Activated gamma-delta T cell (primary cell): ENCODE data around the gene APBB3.

Experiments
- DNase-seq: peaks from one replicate; lab custom pipeline; 2025; lab: John Stamatoyannopoulos, UW

The APBB3 gene

DNA sequence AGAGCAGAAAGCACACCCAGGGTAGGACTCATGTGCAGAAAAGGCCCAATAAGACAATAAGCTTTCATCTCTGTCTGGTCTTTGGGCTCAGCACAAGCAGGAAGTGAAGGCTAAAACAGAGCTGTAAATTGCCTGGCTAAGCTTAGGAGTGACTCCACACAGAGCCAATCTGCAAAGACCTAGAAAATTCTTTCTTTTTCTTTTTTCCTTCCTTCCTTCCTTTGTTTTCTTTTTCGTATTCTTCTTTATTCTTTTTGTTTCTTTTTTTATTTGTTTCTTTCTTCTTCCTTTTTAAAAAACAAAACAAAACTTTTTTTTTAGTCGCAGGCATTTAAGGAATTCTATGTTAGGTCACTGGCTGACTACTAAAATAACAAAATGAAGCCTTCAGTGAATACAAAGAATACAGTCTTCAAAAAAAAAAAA lies 12.4 kb upstream of the APBB3 start:
- DNase-seq: no peak

DNA sequence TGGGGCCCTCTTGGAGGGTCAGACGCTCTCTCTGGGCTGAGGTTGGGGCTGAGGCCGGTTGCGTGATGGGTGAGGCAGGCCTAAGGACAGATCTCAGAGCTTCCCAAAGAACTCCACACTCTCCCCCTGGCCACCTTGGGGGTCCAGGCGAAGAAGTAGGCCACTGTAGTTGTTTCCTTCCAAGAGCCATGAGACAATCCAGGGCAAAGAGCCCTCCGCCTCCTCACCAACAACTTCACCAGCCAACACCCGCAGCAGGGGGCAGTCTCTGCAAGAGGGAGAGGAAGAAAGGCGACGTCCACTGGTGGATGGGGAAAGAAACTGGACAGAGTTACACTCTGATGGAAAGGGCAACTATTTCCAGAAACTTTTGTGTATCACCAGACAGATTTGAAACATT lies 10.9 kb upstream of the APBB3 start:
- no peak for DNase-seq

GRCh38 chr5:140574165-140574564 lies 9.8 kb upstream of the APBB3 start:
- DNase-seq: no peak

GRCh38 chr5:140573683-140574082 lies 9.3 kb upstream of the APBB3 start:
- DNase-seq: no peak

GRCh38 chr5:140571105-140571504 lies 6.7 kb upstream of the APBB3 start:
- DNase-seq: no peak

- no peak for DNase-seq
These were observed 6.1 kb upstream of the APBB3 start for GRCh38 chr5:140570488-140570887.

GRCh38 chr5:140570058-140570457 lies 5.7 kb upstream of the APBB3 start:
- no peak for DNase-seq

DNA sequence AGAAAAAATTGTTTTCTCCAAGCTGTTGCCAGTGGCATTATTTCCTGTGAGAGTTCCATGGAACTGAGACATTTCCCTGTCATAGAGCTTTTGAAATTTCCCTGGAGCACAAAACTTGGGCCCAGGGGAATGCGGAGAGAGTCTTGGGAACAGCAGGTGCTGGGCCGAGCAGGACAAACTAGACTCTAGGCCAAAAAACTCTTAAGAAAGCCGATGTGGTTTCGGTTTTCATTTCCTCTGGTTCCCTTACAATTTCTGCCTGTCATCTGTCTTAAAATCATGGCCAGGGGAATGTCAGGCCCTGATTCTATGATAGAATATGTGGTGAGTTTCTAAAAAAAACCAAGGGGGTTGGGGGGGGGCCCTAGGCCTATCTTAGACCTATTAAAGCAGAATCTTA lies 4.8 kb upstream of the APBB3 start:
- no peak for DNase-seq

GRCh38 chr5:140568443-140569063 lies 4.2 kb upstream of the APBB3 start:
- no peak for DNase-seq

DNA sequence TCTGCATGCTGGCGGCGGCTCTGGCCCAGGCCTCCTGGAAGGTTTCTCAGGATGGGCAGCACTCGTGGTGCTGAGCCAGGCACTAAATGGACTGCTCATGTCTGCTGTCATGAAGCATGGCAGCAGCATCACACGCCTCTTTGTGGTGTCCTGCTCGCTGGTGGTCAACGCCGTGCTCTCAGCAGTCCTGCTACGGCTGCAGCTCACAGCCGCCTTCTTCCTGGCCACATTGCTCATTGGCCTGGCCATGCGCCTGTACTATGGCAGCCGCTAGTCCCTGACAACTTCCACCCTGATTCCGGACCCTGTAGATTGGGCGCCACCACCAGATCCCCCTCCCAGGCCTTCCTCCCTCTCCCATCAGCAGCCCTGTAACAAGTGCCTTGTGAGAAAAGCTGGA lies 3.5 kb upstream of the APBB3 start:
- no peak for DNase-seq

DNA sequence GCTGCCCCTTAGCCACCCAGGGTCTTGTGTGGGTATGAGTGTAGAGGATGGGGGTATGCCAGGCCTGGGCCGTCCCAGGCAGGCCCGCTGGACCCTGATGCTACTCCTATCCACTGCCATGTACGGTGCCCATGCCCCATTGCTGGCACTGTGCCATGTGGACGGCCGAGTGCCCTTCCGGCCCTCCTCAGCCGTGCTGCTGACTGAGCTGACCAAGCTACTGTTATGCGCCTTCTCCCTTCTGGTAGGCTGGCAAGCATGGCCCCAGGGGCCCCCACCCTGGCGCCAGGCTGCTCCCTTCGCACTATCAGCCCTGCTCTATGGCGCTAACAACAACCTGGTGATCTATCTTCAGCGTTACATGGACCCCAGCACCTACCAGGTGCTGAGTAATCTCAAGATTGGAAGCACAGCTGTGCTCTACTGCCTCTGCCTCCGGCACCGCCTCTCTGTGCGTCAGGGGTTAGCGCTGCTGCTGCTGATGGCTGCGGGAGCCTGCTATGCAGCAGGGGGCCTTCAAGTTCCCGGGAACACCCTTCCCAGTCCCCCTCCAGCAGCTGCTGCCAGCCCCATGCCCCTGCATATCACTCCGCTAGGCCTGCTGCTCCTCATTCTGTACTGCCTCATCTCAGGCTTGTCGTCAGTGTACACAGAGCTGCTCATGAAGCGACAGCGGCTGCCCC lies 2.9 kb upstream of the APBB3 start:
- no peak for DNase-seq

GRCh38 chr5:140566665-140567064 lies 2.3 kb upstream of the APBB3 start:
- no peak for DNase-seq

DNA sequence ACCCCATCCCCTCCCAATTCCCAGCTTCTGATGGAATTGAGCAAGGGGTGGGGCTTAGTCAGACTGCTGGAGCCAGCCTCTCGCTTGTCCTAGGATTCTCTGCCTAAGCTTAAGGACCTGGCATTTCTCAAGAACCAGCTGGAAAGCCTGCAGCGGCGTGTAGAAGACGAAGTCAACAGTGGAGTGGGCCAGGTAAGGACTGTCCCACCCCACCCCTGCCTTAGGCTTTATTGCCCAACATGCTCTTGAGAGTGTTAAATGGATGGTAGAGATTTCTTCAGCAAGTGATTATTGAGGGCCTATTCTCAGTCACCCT lies 1.3 kb upstream of the APBB3 start:
- DNase-seq: no peak

- no peak for DNase-seq
These were observed 804 bp upstream of the APBB3 start for GRCh38 chr5:140565024-140565779.

- DNase-seq: no peak
These were observed 802 bp downstream of the APBB3 start for GRCh38 chr5:140563596-140563995.

DNA sequence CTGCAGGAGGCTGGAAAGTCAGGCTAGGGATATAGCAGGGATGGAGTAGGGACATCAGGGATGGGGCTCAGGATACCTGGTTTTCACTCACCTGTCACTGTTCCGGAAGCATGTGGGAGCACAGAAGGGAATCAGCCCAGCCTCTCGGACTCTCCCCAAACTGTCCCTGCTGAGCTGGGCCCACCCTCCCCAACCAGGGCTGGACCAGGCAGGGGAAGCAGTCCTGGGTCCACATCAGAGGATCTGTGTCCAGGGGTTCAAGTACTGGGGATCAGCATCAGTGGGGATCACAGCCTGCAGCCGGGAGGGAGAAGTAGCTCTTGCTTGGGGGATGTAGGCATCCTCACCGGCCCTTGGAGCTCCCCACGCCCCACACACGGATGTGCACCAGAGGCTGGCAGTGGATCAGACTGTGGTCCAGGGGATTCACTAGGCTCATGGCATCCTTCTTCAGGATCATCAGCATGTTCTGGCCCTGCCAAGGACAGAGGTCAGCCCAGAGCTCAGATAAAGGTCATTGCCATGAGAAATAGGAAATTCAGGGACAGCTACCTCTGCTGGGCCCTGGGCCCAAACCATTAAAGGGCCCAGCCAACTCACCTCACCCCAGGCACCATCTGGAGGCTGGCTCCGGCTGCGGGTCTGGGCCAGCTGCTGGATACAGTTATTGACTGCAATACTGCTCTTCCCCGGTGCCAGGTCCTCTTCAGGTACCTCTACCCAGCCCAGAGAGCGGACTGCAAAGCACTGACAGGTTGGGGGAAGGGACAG lies 2.5 kb downstream of the APBB3 start:
- DNase-seq: no peak

- DNase-seq: no peak
These were observed 4.2 kb downstream of the APBB3 start for GRCh38 chr5:140560227-140560626.

- DNase-seq: no peak
These were observed 5.9 kb downstream of the APBB3 start for GRCh38 chr5:140558542-140558941.

DNA sequence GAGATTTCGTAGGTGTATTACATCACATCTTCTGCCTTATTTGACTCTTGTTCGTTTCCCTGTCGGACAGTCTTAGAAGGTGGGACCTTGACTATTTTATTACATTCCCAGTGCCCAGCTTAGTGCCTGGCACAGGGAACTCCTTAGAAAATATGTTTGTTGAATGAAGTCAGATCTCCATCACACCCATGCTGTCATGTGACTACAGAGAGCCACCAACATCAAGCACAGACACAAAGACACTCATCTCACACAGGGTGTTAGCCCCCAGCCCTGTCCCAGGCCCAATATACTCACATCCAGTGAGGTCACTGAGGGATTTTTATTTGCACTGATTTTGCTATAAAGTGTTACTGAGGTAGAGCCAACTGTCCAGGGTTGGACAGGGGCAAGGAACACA lies 6.4 kb downstream of the APBB3 start:
- no peak for DNase-seq

- DNase-seq: peak; percentile 83
These were observed 7.1 kb downstream of the APBB3 start, which contains the start of gene SRA1 for GRCh38 chr5:140557136-140557805. Gene SRA1, minus strand, starts transcription at chr5:140557473. Its CDS starts 21 bp downstream, at chr5:140557452.

GRCh38 chr5:140556438-140556837 lies 8.0 kb downstream of the APBB3 start:
- DNase-seq: no peak

- DNase-seq: no peak
These were observed 8.6 kb downstream of the APBB3 start for GRCh38 chr5:140555747-140556312.
